ELR (cell line): ENCODE measurements around the gene COLEC12.
A peak's percentile ranks its signal among the peaks of the same experiment; 100 is the strongest.

Experiments used
- DNase-seq: peaks from one replicate; pipeline ENCODE4 v3.0.0-alpha.2; 2015; ENCODE audit warnings: low read depth

COLEC12 gene

GRCh38 chr18:500632-501405 is at the start of gene COLEC12:
Gene COLEC12, minus strand, starts transcription at chr18:500701. Its CDS starts 187 bp downstream, at chr18:500514.
- peak; percentile 52 for DNase-seq

DNA sequence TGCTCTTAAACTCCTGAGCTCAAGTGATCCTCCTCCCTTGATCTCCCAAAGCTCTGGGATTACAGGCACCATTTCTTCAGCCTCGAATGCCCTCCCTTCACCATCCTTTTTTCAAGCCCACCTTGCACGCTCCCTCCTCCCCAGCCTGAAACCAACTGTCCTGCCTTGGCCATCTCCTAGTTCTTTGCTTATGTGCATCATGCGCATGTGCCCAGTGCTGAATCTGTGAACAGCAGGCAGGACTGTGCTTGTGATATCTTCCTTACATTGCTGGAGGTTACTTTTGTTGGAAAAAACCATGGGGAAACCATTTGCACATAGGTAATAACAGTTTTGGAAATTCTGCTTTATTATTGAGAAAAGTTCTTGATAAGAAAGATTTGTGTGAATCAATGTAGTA is 49.5 kb upstream of the COLEC12 start:
- no peak for DNase-seq

DNA sequence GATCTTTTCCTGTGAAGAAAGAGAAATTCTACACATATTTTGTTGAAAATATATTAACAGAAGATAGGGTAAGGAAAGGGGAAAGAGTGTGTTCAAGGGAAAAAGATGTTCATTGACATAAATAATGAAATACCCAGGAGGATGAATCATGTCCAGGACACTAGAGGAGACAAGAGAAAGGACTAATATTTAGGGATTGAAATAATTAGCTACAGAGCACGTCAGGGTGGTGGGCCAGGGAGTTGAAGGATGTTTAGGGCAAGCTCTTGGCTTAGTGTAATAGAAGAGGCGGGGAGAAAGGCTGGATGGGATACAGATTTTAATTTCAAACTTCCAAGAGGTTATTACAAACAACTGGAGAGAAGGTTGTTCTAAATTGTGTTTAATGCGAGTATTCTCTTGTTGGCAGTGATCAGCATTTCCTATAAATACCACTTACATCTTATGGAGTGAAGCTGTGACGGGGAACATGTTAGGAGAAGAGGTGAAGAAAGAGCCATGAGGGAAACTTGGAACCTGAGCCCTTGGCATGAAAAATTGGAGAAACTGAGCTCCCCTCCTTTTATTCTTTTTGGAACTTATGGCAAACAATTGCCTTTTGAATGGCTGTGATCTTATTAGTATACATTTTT is 43.1 kb upstream of the COLEC12 start:
- no peak for DNase-seq

GRCh38 chr18:533995-534601 is 33.6 kb upstream of the COLEC12 start:
- DNase-seq: no peak

GRCh38 chr18:532632-533031 is 32.1 kb upstream of the COLEC12 start:
- DNase-seq: no peak

- DNase-seq: no peak
Measured at GRCh38 chr18:532018-532417, 31.5 kb upstream of the COLEC12 start.

DNA sequence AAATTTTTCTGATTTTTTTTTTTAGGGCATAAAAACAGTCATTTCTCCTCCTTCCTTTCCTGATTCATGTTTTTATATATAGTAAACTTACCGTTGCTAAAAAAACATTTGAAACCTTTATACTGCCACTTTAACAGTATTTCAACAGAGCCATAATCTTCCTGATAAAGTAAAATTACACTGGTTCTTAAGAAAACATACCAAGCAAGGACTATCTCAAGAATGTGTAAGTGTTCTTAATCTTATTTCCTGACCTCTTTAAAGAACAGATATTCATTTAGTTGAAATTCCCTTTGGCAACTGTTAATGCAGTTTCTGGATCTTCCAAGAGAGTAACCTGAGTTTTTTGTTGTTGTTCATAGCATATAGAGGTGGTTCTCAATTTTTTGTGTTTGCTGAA is 26.6 kb upstream of the COLEC12 start:
- DNase-seq: no peak

DNA sequence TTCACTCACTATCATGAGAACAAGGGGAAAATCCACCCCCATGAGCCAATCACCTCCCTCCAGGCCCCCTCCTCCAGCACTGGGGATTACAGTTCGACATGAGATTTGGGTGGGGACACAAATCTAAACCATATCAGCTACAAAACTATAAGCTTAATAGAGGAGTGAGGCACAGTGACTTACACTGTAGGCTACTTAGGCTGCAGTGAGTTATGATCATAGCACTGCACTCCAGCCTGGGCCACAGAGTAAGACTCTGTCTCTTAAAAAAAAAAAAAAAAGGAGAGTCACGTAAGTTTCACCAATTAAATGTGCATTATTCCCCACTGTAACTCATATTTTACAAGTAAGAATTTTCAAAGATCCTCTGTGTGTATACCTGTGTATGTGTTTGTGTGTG is 26.2 kb upstream of the COLEC12 start:
- no peak for DNase-seq

DNA sequence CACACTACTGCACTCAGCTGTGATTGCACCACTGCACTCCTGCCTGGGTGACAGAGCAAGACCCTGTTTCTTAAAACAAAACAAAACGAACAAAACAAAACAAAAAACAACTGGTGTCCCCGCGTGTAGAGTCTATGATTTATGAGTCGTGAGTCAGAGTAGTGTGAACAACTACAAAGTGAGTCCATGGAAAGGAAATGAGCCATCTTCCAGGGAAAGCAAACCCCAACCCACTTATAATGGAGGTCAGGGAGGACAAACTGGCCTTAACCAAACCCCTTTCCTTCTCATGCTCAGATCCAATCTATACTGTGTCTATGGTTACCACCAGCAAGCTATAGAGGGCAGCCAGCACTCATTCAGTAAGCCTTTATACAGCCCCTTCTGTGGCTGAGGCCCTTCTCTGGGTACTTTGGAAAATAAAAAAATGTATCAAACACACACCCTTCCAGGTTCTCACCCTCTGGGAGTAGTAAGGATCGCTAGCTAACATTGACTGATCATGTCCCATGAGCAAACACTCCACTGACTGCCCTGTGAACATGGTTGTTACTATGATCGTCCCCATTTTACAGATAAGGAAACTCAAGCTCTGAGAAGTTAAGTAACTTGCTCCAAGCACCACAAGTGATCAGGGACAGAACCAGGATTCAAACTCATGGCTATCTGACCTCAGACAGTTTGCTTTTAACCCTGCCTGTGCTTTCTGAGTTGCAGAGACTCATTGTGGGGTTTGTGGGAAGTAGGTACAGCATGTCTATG is 24.7 kb upstream of the COLEC12 start:
- peak; percentile 95 for DNase-seq

GRCh38 chr18:524466-524865 is 24.0 kb upstream of the COLEC12 start:
- DNase-seq: peak; percentile 66

DNA sequence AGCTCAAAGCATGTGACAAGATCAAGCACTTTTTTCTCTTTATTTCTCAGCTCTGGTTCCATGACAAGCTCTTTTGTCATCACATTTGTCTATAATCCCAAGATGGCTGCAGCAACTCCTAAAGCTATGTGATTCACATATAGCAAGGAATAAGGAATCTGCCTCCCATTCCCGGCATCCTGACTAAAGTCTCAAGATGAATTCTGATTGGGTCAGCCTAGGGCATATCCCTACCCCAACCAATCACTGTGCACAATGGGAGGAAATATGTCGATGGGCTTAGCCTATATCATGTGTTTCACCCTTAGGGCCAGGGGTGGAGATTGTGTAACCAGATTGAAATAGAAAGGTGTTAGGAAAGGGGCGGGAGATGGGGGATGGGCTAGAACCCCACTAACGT is 23.1 kb upstream of the COLEC12 start:
- peak; percentile 65 for DNase-seq

DNA sequence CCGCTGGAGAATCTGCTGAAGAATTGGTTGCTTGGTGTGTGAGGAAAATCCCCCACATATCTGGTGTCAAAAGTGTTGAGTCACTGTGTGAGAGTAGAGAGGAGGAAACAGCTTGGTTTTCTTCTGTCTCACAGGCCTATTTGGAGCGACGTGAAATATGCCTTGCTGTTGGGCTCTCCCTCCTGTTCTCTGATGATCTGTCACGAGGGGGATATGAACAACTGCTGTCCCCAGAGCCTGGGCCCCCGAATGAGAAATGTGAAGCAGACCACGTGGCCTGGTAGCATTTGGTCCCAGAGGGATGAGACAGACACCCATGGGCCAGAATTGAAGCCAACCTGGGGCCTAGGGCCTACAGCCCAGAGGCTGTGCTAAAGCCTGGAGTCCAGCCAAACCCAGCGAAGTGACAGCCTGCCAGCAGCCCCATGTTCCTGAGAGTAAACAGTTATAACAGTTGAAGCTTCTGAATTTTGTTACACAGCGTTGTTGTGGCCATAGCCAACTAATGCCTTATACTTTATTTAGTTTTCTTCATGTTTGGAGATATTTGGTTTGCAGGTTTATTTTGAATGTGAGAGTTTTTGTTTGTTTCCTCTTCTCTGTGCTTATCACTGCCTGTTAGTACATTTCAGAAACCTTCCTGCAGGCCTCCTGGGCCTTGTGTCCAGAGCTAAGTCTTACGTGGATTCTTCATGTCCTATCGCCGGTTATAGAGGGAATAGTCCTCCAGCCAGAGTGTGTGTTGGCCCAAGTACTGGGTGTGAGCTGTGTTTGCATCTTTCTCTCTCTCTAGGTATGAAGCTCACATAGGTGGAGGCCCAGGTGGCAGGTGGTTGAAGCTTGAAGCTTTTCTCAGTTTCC is 18.7 kb upstream of the COLEC12 start:
- peak; percentile 59 for DNase-seq

- peak; percentile 52 for DNase-seq
Measured at GRCh38 chr18:518081-518480, 17.6 kb upstream of the COLEC12 start.

- DNase-seq: peak; percentile 55
Measured at GRCh38 chr18:515838-516237, 15.3 kb upstream of the COLEC12 start.

GRCh38 chr18:515156-515815 is 14.8 kb upstream of the COLEC12 start:
- no peak for DNase-seq

DNA sequence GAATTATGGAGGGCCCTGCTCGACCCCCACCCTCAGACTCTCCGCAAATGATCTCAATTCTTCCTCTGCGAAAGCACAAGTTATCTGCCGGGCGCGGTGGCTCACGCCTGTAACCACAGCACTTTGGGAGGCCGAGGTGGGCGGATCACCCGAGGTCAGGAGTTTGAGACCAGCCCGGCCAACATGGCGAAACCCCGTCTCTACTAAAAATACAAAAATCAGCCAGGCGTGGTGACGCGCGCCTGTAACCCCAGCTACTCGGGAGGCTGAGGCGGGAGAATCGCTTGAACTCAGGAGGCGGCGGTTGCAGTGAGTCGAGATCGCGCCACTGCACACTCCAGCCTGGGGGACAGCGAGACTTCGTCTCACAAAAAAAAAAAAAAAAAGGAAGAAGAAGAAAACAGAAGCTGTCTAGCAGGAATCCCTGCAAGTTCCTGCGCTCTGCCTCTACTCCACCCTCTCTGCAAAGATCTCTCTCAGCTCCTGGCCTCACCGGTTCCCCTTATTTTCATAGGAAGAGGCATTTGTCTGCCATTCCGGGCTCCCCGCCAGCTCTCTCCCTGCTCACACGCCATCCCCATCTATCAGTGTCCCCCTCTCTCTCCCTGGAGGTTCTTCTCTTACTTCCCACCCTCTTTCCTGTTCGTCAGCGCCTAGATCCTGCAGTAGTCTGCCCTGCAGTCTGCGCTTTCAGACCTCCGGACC is 13.5 kb upstream of the COLEC12 start:
- no peak for DNase-seq

- no peak for DNase-seq
Measured at GRCh38 chr18:512957-513356, 12.5 kb upstream of the COLEC12 start.

- DNase-seq: no peak
Measured at GRCh38 chr18:508835-509234, 8.3 kb upstream of the COLEC12 start.

DNA sequence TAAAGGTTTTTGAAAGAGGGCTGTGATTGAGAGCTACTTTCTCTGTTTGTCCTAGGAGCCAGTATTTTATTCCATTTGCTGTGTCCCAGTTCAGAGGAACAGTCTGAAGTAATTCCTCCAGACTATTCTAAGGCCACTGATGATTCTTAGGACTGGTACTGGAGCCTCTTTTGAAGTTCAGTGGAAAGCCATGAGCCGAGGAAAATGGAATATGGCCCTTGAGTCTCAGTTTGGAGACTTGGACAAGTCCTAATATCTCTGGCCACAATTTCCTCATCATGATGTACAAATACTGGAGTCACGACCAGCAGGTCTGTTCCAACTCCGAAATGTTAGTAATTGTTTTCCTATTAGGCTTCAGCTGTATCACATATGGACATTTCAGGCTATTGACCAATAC is 7.1 kb upstream of the COLEC12 start:
- DNase-seq: no peak

DNA sequence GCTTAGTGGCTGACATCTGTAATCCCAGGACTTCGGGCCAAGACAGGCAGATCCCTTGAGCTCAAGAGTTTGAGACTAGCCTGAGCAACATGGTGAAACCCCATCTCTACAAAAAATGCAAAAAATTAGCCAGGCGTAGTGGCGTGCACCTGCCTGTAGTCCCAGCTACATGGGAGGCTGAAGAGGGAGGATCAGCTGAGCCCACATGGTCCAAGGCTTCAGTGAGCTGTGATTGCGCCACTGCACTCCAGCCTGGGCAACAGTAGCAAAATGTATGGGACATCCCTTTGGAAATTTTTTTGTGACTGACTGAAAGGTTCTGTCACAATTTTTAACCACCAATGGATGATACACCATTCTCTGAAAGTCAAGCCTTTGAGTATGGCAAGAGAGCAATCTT is 6.3 kb upstream of the COLEC12 start:
- DNase-seq: no peak
